Hepatocyte (in vitro differentiated cells): Measurements from ENCODE around the gene RIC8A. TPM values are rescaled to one million over a fixed set of nuclear protein-coding genes. Genes with fewer than 3 reads are reported as not detected.
A peak's percentile ranks its signal among the peaks of the same experiment; 100 is the strongest.

Source experiments
- DNase-seq: peaks from one replicate; pipeline ENCODE4 v3.0.0-alpha.2; 2016; ENCODE audit warnings: low spot score
- H2AFZ ChIP-seq: fragments of 200-600 bp; sonication (generic); 2 replicates; pipeline ENCODE4 v1.6.0; 2016; ENCODE audit warnings: antibody characterized with exemption, mild to moderate bottlenecking
- H3K27ac ChIP-seq: fragments of 200-600 bp; sonication (generic); 2 replicates; pipeline ENCODE4 v1.5.1; 2016; ENCODE audit warnings: mild to moderate bottlenecking
- H3K27me3 ChIP-seq: fragments of 200-600 bp; sonication (generic); 2 replicates; pipeline ENCODE4 v1.6.1; 2016
- H3K36me3 ChIP-seq: fragments of 200-600 bp; sonication (generic); replicated peaks from 2 replicates; pipeline ENCODE4 v1.5.1; 2016; ENCODE audit warnings: low read depth; ENCODE audit not compliant: insufficient read depth
- H3K4me1 ChIP-seq: fragments of 200-600 bp; sonication (generic); 2 replicates; pipeline ENCODE4 v1.5.1; 2016; ENCODE audit warnings: mild to moderate bottlenecking, moderate library complexity; ENCODE audit not compliant: insufficient read depth
- H3K4me2 ChIP-seq: fragments of 200-600 bp; sonication (generic); 2 replicates; pipeline ENCODE4 v1.6.0; 2016
- H3K4me3 ChIP-seq: fragments of 200-600 bp; sonication (generic); 2 replicates; pipeline ENCODE4 v1.5.1; 2016; ENCODE audit warnings: mild to moderate bottlenecking
- H3K79me2 ChIP-seq: fragments of 200-600 bp; sonication (generic); 2 replicates; pipeline ENCODE4 v1.6.0; 2017; ENCODE audit warnings: mild to moderate bottlenecking
- H3K9me2 ChIP-seq: fragments of 200-600 bp; sonication (generic); replicated peaks from 2 replicates; pipeline ENCODE4 v1.6.0; 2017; ENCODE audit warnings: mild to moderate bottlenecking; ENCODE audit not compliant: insufficient read depth
- H3K9me3 ChIP-seq: fragments of 200-600 bp; sonication (generic); 2 replicates; pipeline ENCODE4 v1.5.1; 2016; ENCODE audit warnings: low read depth, mild to moderate bottlenecking
- H4K20me1 ChIP-seq: fragments of 200-600 bp; sonication (generic); 2 replicates; pipeline ENCODE4 v1.6.0; 2016; ENCODE audit warnings: mild to moderate bottlenecking; ENCODE audit not compliant: insufficient read depth, poor library complexity, severe bottlenecking
- CTCF ChIP-seq: fragments of 200-600 bp; sonication (generic); IDR thresholded peaks from 2 replicates; pipeline ENCODE4 v1.5.1; 2016; ENCODE audit warnings: antibody characterized with exemption, mild to moderate bottlenecking; ENCODE audit not compliant: poor library complexity
- EZH2 ChIP-seq: fragments of 200-600 bp; sonication (generic); IDR thresholded peaks from 2 replicates; pipeline ENCODE4 v1.6.1; 2016; ENCODE audit warnings: antibody characterized with exemption, mild to moderate bottlenecking, borderline replicate concordance
- EZH2phosphoT487 ChIP-seq: fragments of 200-600 bp; sonication (generic); IDR thresholded peaks from one replicate; pipeline ENCODE4 v1.6.1; 2018; ENCODE audit warnings: antibody characterized with exemption, mild to moderate bottlenecking, low read depth, moderate library complexity; ENCODE audit not compliant: unreplicated experiment, severe bottlenecking
- WGBS: methylation state at CpG from one replicate; pipeline ENCODE4 v1.1.6; 2016; ENCODE audit warnings: low lambda C conversion rate; ENCODE audit errors: missing lambda C conversion rate; 5-methylcytosine and 5-hydroxymethylcytosine counted together
- polyA plus RNA-seq: library from polyadenylated mRNA; unstranded; fragments of >200 nt; fragmentation: Nextera tagmentation; extraction: Ambion mirVana; gene quantifications from 2 replicates; pipeline ENCODE4 v1.2.1, GENCODE V29; 2016
- total RNA-seq: library from RNA; depleted of rRNA; stranded (reverse); fragments of >200 nt; gene quantifications from 2 replicates; pipeline ENCODE4 v1.2.3, GENCODE V29; 2014

RIC8A gene
- total and polyA plus RNA-seq, 2 experiments from 2014 or later = 75.6 to 82.1 TPM

- H3K9me3 ChIP-seq = no peaks in the 10 kb centered on the region
- H3K4me2 ChIP-seq = peak overlapping the region; percentile 98
- H3K27ac ChIP-seq = peak overlapping the region; percentile 99
- 1% methylated on average over 27 of the region's 27 CpGs for WGBS
- peaks cover 26% of the 10 kb centered on the region for H3K4me1 ChIP-seq
- no peak for DNase-seq
- no peaks in the 10 kb centered on the region for H3K9me2 ChIP-seq
- peak overlapping the region; percentile 43 for H2AFZ ChIP-seq
- TF ChIP-seq EZH2phosphoT487 = no peak
- no peaks in the 10 kb centered on the region for H3K27me3 ChIP-seq
- peak overlapping the region; percentile 52 for H3K4me3 ChIP-seq
- H3K79me2 ChIP-seq = peaks cover 68% of the 10 kb centered on the region
- peaks cover 43% of the 10 kb centered on the region for H4K20me1 ChIP-seq
- no peaks in the 10 kb centered on the region for H3K36me3 ChIP-seq
Observed at GRCh38 chr11:207863-208180, 314 bp downstream of the RIC8A start.

- Histone ChIP-seq H3K9me2 (no peaks in the 10 kb centered on the region), H3K79me2 (peaks cover 68% of the 10 kb centered on the region), H3K27me3 (no peaks in the 10 kb centered on the region), H3K27ac (peak overlapping the region; percentile 99), H4K20me1 (peaks cover 39% of the 10 kb centered on the region), H3K9me3 (no peaks in the 10 kb centered on the region), H3K4me2 (peak overlapping the region; percentile 98), H3K4me3 (peak overlapping the region; percentile 52), H3K36me3 (no peaks in the 10 kb centered on the region), H2AFZ (peak overlapping the region; percentile 43), H3K4me1 (peaks cover 26% of the 10 kb centered on the region)
- peak; percentile 93 for DNase-seq
- no peak for TF ChIP-seq CTCF
- no peak for TF ChIP-seq EZH2
- TF ChIP-seq EZH2phosphoT487 = no peak
- WGBS = under 1% methylated on average over 43 of the region's 57 CpGs
Observed at GRCh38 chr11:208181-208916, 841 bp downstream of the RIC8A start.

GRCh38 chr11:208917-209260 is 1.4 kb downstream of the RIC8A start:
- TF ChIP-seq EZH2phosphoT487 = no peak
- no peaks in the 10 kb centered on the region for H3K27me3 ChIP-seq
- peak overlapping the region; percentile 52 for H3K4me3 ChIP-seq
- H3K27ac ChIP-seq = peak overlapping the region; percentile 99
- peaks cover 26% of the 10 kb centered on the region for H3K4me1 ChIP-seq
- DNase-seq = no peak
- peaks cover 64% of the 10 kb centered on the region for H3K79me2 ChIP-seq
- no peaks in the 10 kb centered on the region for H3K9me3 ChIP-seq
- H3K4me2 ChIP-seq = peak overlapping the region; percentile 98
- no peaks in the 10 kb centered on the region for H3K9me2 ChIP-seq
- no peak overlapping the region for H2AFZ ChIP-seq
- 4% methylated on average over 10 of the region's 26 CpGs for WGBS
- H4K20me1 ChIP-seq = peaks cover 34% of the 10 kb centered on the region
- H3K36me3 ChIP-seq = no peaks in the 10 kb centered on the region

- no peak for DNase-seq
- H4K20me1 ChIP-seq = peaks cover 28% of the 10 kb centered on the region
- no peaks in the 10 kb centered on the region for H3K36me3 ChIP-seq
- WGBS = 70% methylated on average over 28 of the region's 29 CpGs
- H3K4me2 ChIP-seq = peak overlapping the region; percentile 98
- peaks cover 26% of the 10 kb centered on the region for H3K4me1 ChIP-seq
- no peaks in the 10 kb centered on the region for H3K9me2 ChIP-seq
- no peaks in the 10 kb centered on the region for H3K9me3 ChIP-seq
- peak overlapping the region; percentile 52 for H3K4me3 ChIP-seq
- no peak overlapping the region for H2AFZ ChIP-seq
- H3K27me3 ChIP-seq = no peaks in the 10 kb centered on the region
- TF ChIP-seq EZH2 (no peak), EZH2phosphoT487 (no peak), CTCF (no peak)
- peaks cover 58% of the 10 kb centered on the region for H3K79me2 ChIP-seq
- H3K27ac ChIP-seq = peak overlapping the region; percentile 99
Observed at GRCh38 chr11:209275-210121, 2.0 kb downstream of the RIC8A start.
